Spleen (tissue), 7 donors: ENCODE results near the gene MECP2.

Experiments used
- POLR2A ChIP-seq, 3 donors: fragments of 450-650 bp; IDR thresholded peaks; one replicate each; pipeline ENCODE4 v1.5.1; 2017; ENCODE audit warnings: antibody characterized with exemption in 3 of 3, mild to moderate bottlenecking in 1 of 3
- POLR2AphosphoS5 ChIP-seq, 3 donors: sonication (generic); formaldehyde crosslinking; IDR thresholded peaks; one replicate each; pipeline ENCODE4 v1.5.1; 2017; ENCODE audit warnings: antibody characterized with exemption in 3 of 3
- TF ChIP-seq, protein P1 (sequence below), 11 experiments: fragments of 200-600 bp in 7 of 11; fragments of 450-650 bp in 4 of 11; sonication (generic) in 4 of 11; IDR thresholded peaks in 8 of 11; conservative IDR thresholded peaks in 3 of 11; 1 replicate in 7 of 11; 2 replicates in 4 of 11; pipeline versions ENCODE4 v1.4.0 to v1.8.0; 2016 to 2021; ENCODE audit warnings: antibody characterized with exemption in 11 of 11, inconsistent platforms in 4 of 11, mild to moderate bottlenecking in 1 of 11
- donor health status: DM: no; HTN: no; CAD: no; lungs with moderate emphysema.
- donor health status: DM: no; HTN: no; CAD: no.
- donor health status: DM: no; HTN: no; CAD: no.

GRCh38 chrX:154123241-154124219, 26.0 kb upstream of the MECP2 start:
- TF ChIP-seq POLR2A (IDR thresholded peaks at IDR 0.05) (no peak), POLR2AphosphoS5 (IDR thresholded peaks at IDR 0.05) (peak; percentile 67 to 72 (median 69))
- TF ChIP-seq, protein P1, sequence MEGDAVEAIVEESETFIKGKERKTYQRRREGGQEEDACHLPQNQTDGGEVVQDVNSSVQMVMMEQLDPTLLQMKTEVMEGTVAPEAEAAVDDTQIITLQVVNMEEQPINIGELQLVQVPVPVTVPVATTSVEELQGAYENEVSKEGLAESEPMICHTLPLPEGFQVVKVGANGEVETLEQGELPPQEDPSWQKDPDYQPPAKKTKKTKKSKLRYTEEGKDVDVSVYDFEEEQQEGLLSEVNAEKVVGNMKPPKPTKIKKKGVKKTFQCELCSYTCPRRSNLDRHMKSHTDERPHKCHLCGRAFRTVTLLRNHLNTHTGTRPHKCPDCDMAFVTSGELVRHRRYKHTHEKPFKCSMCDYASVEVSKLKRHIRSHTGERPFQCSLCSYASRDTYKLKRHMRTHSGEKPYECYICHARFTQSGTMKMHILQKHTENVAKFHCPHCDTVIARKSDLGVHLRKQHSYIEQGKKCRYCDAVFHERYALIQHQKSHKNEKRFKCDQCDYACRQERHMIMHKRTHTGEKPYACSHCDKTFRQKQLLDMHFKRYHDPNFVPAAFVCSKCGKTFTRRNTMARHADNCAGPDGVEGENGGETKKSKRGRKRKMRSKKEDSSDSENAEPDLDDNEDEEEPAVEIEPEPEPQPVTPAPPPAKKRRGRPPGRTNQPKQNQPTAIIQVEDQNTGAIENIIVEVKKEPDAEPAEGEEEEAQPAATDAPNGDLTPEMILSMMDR (IDR thresholded peaks at IDR 0.05 in 8 of 11, conservative IDR thresholded peaks at IDR 0.05 in 3 of 11) = no peak
